Muscle of leg (tissue), 11 donors: ENCODE measurements around the gene BAIAP2. TPM values are rescaled to one million over a fixed set of nuclear protein-coding genes. Genes with fewer than 3 reads are reported as not detected.
A peak's percentile ranks its signal among the peaks of the same experiment; 100 is the strongest.
"Not testable (repeated sequence)": the region's sequence is repeated elsewhere in the genome, so short reads cannot be mapped to it uniquely, and the experiment has no call there.

Experiments used
- DNase-seq: peaks from one replicate; pipeline ENCODE4 v3.0.0; 2013
- H3K27ac ChIP-seq: one replicate; pipeline ENCODE4 v1.5.1; 2013; ENCODE audit warnings: mild to moderate bottlenecking, low read length, control low read depth
- H3K27me3 ChIP-seq: one replicate; pipeline ENCODE4 v1.6.1; 2013; ENCODE audit warnings: low read length; ENCODE audit not compliant: control insufficient read depth, insufficient read depth
- H3K36me3 ChIP-seq: one replicate; pipeline ENCODE4 v1.6.1; 2013; ENCODE audit warnings: low read length; ENCODE audit not compliant: control insufficient read depth, insufficient read depth
- H3K4me1 ChIP-seq: one replicate; pipeline ENCODE4 v1.6.1; 2013; ENCODE audit warnings: low read length; ENCODE audit not compliant: control insufficient read depth, insufficient read depth
- H3K4me3 ChIP-seq: one replicate; pipeline ENCODE4 v1.5.1; 2013; ENCODE audit warnings: low read length, control low read depth
- H3K9me3 ChIP-seq: replicated peaks from 2 replicates; pipeline ENCODE4 v1.6.1; 2013; ENCODE audit warnings: low read depth, low read length; ENCODE audit not compliant: control insufficient read depth
- WGBS: methylation state at CpG from one replicate; pipeline ENCODE4 v1.1.5; 2013; ENCODE audit warnings: missing lambda C conversion rate; ENCODE audit not compliant: insufficient coverage; 5-methylcytosine and 5-hydroxymethylcytosine counted together
- polyA plus RNA-seq, 8 donors: library from polyadenylated mRNA; unstranded; fragments of 120-200 nt; gene quantifications; one replicate each; pipeline versions ENCODE4 v1.2.1 to v1.2.3, GENCODE V29; 2013; ENCODE audit warnings: inconsistent platforms in 1 of 8, low replicate concordance in 1 of 8; ENCODE audit not compliant: insufficient read length in 8 of 8, insufficient read depth in 1 of 8
- total RNA-seq: library from RNA; stranded (reverse); fragments of 120-200 nt; gene quantifications from one replicate; pipeline ENCODE4 v1.2.4, GENCODE V29; 2013

BAIAP2 gene
- total and polyA plus RNA-seq, 9 donors: 11.6 to 24.7 (median 17.1) TPM

DNA sequence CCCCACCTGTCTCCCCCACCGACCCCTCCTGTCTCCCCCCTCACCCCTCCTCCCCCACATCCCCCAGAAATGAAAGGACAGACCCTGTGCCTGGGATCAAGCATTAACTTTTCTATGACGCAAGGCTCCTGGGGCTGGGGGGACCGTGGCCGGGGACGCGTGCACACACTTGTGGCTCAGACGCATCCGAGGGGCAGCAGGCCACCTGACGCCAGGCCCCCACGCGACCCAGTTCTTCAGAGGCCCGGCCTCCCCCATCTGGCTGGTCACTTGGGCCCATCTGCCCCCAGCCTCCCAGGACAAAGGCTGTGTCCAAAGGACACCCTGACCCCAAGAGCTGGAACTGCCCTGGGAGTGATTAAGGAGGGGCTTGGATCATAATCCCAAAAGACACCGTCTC, 116.3 kb downstream of the BAIAP2 start:
- H3K27me3 ChIP-seq: peaks cover 2% of the 10 kb centered on the region
- H3K9me3 ChIP-seq: no peaks in the 10 kb centered on the region
- no peaks in the 10 kb centered on the region for H3K36me3 ChIP-seq
- WGBS: 78% methylated on average over 10 of the region's 13 CpGs
- H3K4me3 ChIP-seq: no peak overlapping the region
- no peak for DNase-seq
- H3K27ac ChIP-seq: no peak overlapping the region
- H3K4me1 ChIP-seq: peaks cover 6% of the 10 kb centered on the region

DNA sequence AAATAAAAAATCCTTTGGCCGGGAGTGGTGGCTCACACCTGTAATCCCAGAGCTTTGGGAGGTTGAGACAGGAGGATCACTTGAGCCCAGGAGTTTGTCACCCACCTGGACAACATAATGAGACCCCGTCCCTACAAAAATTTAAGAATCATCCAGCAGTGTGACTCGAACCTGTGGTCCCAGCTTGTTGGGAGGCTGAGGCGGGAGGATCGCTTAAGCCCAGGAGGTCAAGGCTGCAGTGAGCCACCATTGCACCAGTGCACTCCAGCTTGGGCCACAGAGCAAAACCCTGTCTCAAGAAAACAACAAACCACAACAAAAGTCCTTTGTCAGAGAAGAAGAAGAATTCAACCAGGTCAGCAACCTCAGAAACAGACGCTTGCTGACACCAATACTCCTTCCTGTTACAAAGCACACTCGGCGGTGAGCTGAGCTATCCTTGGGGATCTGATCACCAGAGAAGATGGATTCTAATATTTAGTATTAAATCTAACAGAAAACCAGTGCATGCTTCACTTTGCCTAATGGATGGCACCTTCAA, 117.4 kb downstream of the BAIAP2 start:
- Histone ChIP-seq H3K4me3 (no peak overlapping the region), H3K27ac (no peak overlapping the region)
- no CpG with 5 or more reads among the region's 8 CpGs for WGBS

DNA sequence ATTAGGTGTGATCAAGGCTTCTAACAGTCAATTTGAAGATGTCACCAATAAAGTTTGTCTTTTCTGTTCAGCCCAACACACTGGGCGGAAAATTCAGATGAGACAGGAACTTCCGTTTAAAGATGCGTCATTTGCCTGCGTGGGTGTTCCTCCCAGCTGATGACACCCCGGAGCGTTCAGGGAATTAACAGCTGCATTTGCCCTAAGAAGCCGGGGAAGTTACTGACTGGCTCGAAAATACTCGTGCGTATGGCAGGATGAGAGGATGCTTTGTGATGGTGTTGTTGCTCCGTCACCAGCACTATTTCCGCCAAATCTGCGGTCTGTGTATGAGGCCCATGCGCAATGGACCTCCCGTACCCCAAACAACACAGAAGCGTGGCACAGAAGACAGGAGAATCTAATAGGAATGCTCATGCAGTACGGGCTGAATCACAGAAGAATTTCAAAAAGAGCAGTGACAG, 118.4 kb downstream of the BAIAP2 start:
- peak; percentile 94 for DNase-seq
- H3K27ac ChIP-seq: peak overlapping the region; percentile 59
- no peak overlapping the region for H3K4me3 ChIP-seq
- no peaks in the 10 kb centered on the region for H3K9me3 ChIP-seq
- peaks cover 2% of the 10 kb centered on the region for H3K27me3 ChIP-seq
- no peaks in the 10 kb centered on the region for H3K36me3 ChIP-seq
- peaks cover 6% of the 10 kb centered on the region for H3K4me1 ChIP-seq
- 37% methylated on average over 7 of the region's 17 CpGs for WGBS

More for the DNA sequence above, 117.4 kb downstream of the BAIAP2 start:
- H3K4me1 ChIP-seq: peaks cover 6% of the 10 kb centered on the region
- peaks cover 2% of the 10 kb centered on the region for H3K27me3 ChIP-seq
- no peaks in the 10 kb centered on the region for H3K9me3 ChIP-seq
- H3K36me3 ChIP-seq: no peaks in the 10 kb centered on the region
- no peak for DNase-seq

DNA sequence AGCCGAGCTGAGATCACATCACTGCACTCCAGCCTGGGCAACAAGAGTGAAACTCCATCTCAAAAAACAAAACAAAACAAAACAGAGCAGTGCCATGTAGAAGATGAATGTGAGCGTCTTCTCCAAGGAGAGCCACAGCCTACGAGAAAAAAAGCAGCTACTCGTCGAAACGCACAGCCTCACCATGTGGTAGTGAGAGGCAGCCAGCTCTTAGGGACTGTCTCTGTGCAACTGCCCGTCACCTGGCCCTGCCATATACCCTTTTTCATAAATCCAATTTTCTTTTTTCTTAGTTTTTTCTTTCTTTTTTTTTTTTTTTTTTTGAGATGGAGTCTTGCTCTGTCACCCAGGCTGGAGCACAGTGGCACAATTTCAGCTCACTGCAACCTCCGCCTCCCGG, 119.1 kb downstream of the BAIAP2 start:
- not testable (repeated sequence) for H3K36me3 ChIP-seq, H3K4me1 ChIP-seq, DNase-seq, H3K27ac ChIP-seq, H3K4me3 ChIP-seq, H3K27me3 ChIP-seq, H3K9me3 ChIP-seq
- WGBS: 81% methylated on average over 5 of the region's 9 CpGs

DNA sequence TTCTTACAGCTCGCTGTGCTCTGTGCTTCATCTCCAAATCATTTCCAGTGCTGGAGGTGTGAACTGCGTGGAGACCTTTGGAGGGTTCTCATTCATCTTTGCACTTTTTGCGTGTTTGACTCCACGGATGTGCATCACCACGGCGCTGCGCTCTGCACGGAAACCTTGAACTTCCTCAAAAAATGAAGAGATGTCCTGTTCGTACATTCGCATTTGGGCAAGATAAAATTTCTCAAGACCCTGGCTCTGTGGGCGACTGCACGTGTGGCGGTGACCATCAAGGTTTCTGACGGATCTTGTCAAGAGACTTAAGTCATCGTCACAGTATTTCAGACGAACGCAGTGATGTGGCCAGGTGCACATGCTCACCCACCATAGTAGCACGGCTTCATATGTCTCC, 120.0 kb downstream of the BAIAP2 start:
- Histone ChIP-seq H3K36me3 (no peaks in the 10 kb centered on the region), H3K4me1 (peaks cover 11% of the 10 kb centered on the region), H3K4me3 (no peak overlapping the region), H3K27ac (no peak overlapping the region), H3K9me3 (no peaks in the 10 kb centered on the region), H3K27me3 (no peaks in the 10 kb centered on the region)
- DNase-seq: no peak
- 92% methylated on average over 17 of the region's 18 CpGs for WGBS

DNA sequence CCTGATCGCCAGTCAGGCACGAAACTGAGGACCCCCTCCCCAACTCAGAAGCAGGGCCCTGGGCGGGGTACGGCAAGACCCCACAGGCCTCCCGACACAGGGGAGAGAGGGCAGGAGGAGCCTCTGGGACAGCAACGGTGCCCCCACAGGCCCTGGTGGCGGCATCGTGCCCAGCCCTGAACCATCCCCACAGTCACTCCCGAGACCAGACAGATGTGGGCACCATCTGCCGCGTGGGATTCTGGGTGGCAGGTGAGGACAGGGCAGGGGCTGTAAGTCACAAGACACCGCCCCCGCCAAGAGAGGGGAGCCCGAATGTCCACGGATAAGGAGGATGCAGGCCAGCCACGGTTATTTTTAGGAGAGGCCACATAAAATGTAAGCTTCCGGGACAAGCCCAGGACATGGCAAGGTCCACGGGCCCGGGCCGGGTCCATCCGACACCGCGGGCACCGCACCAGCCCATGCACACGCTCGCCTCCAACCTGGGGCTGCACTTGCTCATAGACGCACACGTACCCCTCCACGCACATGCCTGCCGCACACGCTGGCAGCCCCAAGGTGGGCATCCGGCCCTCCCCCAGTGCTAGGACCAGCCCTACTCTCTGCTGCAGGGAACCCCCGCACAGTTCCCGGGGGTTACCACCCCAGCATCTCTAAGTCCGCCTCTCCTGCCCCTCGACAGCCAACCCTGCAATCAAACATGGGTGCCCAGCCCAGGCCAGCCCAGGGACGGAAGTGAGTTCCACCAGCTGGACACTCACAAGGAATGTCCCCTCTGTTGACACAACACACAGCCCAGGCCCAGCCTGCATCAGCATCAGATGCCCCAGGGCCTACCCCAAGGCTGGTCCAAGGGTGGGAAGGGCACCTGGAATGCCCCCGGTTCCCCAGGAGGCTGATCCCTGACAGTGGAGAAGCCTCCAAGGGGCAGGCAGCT, 122.2 kb downstream of the BAIAP2 start:
- Histone ChIP-seq H3K36me3 (peaks cover 5% of the 10 kb centered on the region), H3K4me1 (peaks cover 28% of the 10 kb centered on the region), H3K27ac (no peak overlapping the region), H3K27me3 (no peaks in the 10 kb centered on the region), H3K9me3 (no peaks in the 10 kb centered on the region), H3K4me3 (no peak overlapping the region)
- WGBS: 91% methylated on average over 34 of the region's 38 CpGs
- DNase-seq: no peak

DNA sequence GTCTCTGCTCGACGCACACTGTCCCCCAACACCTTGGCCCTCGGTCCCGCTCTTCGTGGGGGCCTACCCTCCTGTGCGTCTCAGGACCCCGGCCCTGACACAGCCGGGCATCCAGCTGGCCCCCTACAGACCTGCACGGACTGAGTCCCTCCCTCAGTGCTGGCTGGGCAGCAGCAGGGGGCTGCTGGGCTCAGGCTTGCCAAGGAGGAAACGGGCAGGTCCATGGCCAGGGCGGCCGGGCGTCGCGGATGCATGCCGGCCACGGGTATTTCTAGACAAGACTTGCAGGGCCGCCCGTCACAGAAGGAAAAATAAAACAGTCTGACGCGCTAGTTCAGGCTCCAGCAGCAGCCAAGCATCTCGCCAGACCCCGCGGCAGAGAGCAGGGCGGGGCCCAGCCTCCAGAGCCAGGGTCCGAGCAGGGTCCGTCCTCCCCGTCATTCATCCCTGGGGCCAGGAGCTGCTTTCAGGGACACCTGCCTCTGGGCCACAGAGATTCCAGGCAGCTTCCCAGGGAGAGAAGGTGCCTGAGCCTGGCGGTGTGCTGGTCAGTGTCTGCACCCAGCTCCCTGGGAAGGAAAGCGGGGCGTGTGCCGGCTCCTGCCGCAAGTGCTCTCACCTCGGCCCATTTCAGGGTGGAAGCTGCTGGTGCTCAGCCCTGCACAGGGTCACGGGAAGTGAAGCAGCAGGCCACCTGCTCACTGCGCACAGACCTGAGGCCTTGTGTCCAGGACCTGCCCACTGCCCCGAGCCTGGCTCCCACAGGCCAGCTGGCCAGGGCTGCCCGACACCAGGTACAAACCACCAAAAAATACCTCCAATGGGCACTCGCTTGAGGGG, 123.1 kb downstream of the BAIAP2 start:
- H3K27me3 ChIP-seq: no peaks in the 10 kb centered on the region
- WGBS: 82% methylated on average over 37 of the region's 39 CpGs

DNA sequence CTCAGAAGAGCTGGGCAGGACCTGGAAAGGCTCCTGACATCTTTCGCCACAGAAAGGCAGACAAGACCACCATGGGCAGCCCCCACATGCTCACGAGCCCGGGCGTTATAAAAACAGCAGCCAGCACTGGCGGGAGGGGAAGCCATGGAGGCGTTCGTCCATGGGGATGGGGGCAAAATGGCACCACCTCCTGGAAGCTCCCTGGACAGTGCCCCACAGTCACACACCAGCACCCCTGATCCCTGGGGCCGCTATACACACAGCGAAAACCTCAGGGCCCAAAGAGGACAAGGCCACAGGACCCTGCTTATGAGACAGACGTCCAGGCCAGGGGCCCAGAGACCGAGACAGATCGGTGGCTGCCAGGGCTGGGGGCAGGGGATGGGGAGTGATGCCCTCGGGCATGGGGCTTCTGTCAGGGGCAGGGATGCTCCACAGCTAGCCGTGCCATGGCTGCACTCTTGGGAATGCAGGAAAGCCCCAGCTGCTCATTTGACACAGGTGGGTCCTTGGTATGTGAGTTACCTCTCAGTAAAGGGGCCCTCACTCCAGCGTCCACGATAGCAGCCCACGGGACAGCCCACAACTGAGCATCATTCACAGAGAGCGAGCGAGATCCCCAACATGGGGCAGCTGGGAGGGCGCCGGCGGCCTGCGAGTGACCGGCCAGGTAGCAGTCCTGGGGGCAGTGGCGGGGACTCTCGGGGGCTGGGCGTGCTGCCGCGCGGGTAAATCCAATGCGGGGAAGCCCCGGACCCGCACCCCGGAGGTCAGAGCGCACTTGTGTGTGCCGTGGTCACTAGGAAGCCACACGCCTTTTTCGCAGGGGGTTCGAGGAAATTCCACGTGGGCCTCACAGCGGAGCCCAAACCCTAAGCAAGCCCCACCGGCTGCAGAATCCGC, 124.0 kb downstream of the BAIAP2 start:
- H3K27ac ChIP-seq: no peak overlapping the region
- WGBS: 86% methylated on average over 42 of the region's 43 CpGs
- H3K36me3 ChIP-seq: peaks cover 5% of the 10 kb centered on the region
- peaks cover 33% of the 10 kb centered on the region for H3K4me1 ChIP-seq
- H3K4me3 ChIP-seq: no peak overlapping the region
- no peak for DNase-seq
- H3K9me3 ChIP-seq: no peaks in the 10 kb centered on the region
- no peaks in the 10 kb centered on the region for H3K27me3 ChIP-seq

More for the DNA sequence above, 123.1 kb downstream of the BAIAP2 start:
- DNase-seq: no peak
- H3K4me1 ChIP-seq: peaks cover 30% of the 10 kb centered on the region
- peaks cover 5% of the 10 kb centered on the region for H3K36me3 ChIP-seq
- no peaks in the 10 kb centered on the region for H3K9me3 ChIP-seq
- H3K4me3 ChIP-seq: no peak overlapping the region
- no peak overlapping the region for H3K27ac ChIP-seq

DNA sequence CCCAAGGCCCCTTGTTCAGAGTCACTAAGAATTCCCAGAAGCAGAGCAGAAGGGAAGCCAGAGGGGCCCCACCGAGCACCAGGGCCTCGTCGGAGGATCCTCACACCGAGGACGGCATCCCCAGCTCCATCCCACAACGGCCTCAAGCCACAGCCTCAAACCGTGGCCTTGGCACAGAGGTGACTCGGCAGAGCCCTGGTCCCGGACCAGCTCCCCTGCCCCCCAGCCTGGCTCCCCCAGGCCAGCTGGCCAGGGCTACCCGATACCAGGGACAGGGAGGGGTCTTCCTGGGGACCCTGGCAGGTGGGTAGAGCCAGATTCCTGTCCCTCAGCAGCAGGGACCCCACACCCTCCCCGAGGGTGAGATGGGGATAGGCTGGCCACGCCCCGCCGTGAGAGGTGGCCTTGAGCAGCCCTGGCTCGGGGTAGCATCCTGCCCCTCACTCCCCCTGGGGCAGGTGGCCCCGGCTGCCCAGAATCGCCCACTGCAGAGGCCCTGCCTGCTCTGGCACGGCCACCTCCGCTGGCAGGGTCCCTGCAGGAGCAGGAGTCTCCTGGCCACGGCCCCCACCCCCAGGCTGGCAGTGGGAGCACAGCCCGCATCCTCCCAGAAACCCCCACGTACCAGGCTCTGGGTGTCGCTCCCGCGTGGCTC, 124.8 kb downstream of the BAIAP2 start:
- Histone ChIP-seq H3K4me3 (no peak overlapping the region), H3K4me1 (peaks cover 41% of the 10 kb centered on the region), H3K27ac (no peak overlapping the region), H3K9me3 (no peaks in the 10 kb centered on the region), H3K27me3 (peaks cover 3% of the 10 kb centered on the region), H3K36me3 (peaks cover 5% of the 10 kb centered on the region)
- DNase-seq: no peak
- 68% methylated on average over 15 of the region's 25 CpGs for WGBS
